Gastroesophageal sphincter (tissue), 4 donors: ENCODE data around the gene PRR5L. TPM values are rescaled to one million over a fixed set of nuclear protein-coding genes. Genes with fewer than 3 reads are reported as not detected.
A peak's percentile ranks its signal among the peaks of the same experiment; 100 is the strongest.

Source experiments
- ATAC-seq: fragments of 150-250 bp; one replicate; pipeline ENCODE4 v1.9.1; 2016; ENCODE audit warnings: mild to moderate bottlenecking, moderate library complexity
- H3K27ac ChIP-seq, 4 donors: fragments of 200-600 bp; sonication (generic) in 3 of 4; 1 replicate in 3 of 4; 2 replicates in 1 of 4; pipeline ENCODE4 v1.5.1; 2016 to 2019
- H3K27me3 ChIP-seq: fragments of 200-600 bp; sonication (generic); one replicate; pipeline ENCODE4 v1.5.1; 2019
- H3K36me3 ChIP-seq, 2 donors: fragments of 200-600 bp; sonication (generic); one replicate each; pipeline ENCODE4 v1.5.1; 2019; ENCODE audit warnings: control low read depth in 1 of 2
- H3K4me1 ChIP-seq, 3 donors: fragments of 200-600 bp; sonication (generic); 1 replicate in 2 of 3; 2 replicates in 1 of 3; pipeline ENCODE4 v1.5.1; 2016 to 2019; ENCODE audit warnings: control low read depth in 2 of 3
- H3K4me3 ChIP-seq, 2 donors: fragments of 200-600 bp; sonication (generic); one replicate each; pipeline ENCODE4 v1.5.1; 2019; ENCODE audit warnings: mild to moderate bottlenecking in 1 of 2, moderate library complexity in 1 of 2
- H3K9me3 ChIP-seq, 3 donors: fragments of 200-600 bp; sonication (generic); one replicate each; pipeline ENCODE4 v1.5.1; 2017 to 2019; ENCODE audit warnings: control low read depth in 2 of 3
- CTCF ChIP-seq, 4 experiments: fragments of 200-600 bp in 2 of 4; fragments of 450-650 bp in 2 of 4; sonication (generic) in 1 of 4; IDR thresholded peaks; one replicate each; pipeline ENCODE4 v1.5.1; 2017 to 2019; ENCODE audit warnings: antibody characterized with exemption in 4 of 4, mild to moderate bottlenecking in 2 of 4, moderate library complexity in 2 of 4
- EP300 ChIP-seq: sonication (generic); formaldehyde crosslinking; IDR thresholded peaks from one replicate; pipeline ENCODE4 v1.6.1; 2017; ENCODE audit warnings: antibody characterized with exemption, mild to moderate bottlenecking
- POLR2A ChIP-seq, 2 donors: fragments of 450-650 bp; IDR thresholded peaks; one replicate each; pipeline ENCODE4 v1.6.1; 2017; ENCODE audit warnings: antibody characterized with exemption in 2 of 2, mild to moderate bottlenecking in 2 of 2, moderate library complexity in 1 of 2
- POLR2AphosphoS5 ChIP-seq: sonication (generic); formaldehyde crosslinking; IDR thresholded peaks from one replicate; pipeline ENCODE4 v1.6.1; 2017; ENCODE audit warnings: antibody characterized with exemption
- WGBS, 2 donors: methylation state at CpG; one replicate each; pipeline ENCODE4 v1.1.5; 2018; ENCODE audit warnings: low coverage in 1 of 2; 5-methylcytosine and 5-hydroxymethylcytosine counted together
- total RNA-seq, 4 donors: library from RNA; depleted of rRNA; stranded (reverse); fragments of >200 nt; gene quantifications; one replicate each; pipeline ENCODE4 v1.1.0, GENCODE V29; 2016

Gene PRR5L
- total RNA-seq, 4 donors from 2014 or later, result 2.8 to 9.7 (median 7.5) TPM

GRCh38 chr11:36431429-36432092 is 135.5 kb downstream of the PRR5L start:
- no peak for TF ChIP-seq CTCF (IDR thresholded peaks at IDR 0.05)
- TF ChIP-seq POLR2AphosphoS5, result peak; percentile 48
- peaks cover 11% of the 10 kb centered on the region for H3K27me3 ChIP-seq
- no peak overlapping the region for H3K27ac ChIP-seq
- H3K4me1 ChIP-seq, result peaks cover 0 to 6% (median 0%) of the 10 kb centered on the region in 3 donors
- no peaks in the 10 kb centered on the region for H3K36me3 ChIP-seq
- H3K9me3 ChIP-seq, result no peaks in the 10 kb centered on the region
- H3K4me3 ChIP-seq, result no peak overlapping the region
- ATAC-seq, result peak; percentile 97
- WGBS, 2 donors, result 4 to 52% methylated on average over 3 to 10 of the region's 11 CpGs

- ATAC-seq, result no peak
- no peaks in the 10 kb centered on the region for H3K36me3 ChIP-seq
- no peak overlapping the region for H3K4me3 ChIP-seq
- H3K4me1 ChIP-seq, result peaks cover 0 to under 1% (median 0%) of the 10 kb centered on the region in 3 donors
- no peak for TF ChIP-seq POLR2AphosphoS5
- no peak for TF ChIP-seq CTCF (IDR thresholded peaks at IDR 0.05)
- TF ChIP-seq EP300, result no peak
- TF ChIP-seq POLR2A (IDR thresholded peaks at IDR 0.05), result no peak
- H3K27ac ChIP-seq, result no peak overlapping the region
- peaks cover 11% of the 10 kb centered on the region for H3K27me3 ChIP-seq
- no peaks in the 10 kb centered on the region for H3K9me3 ChIP-seq
- 50 to 53% methylated on average over 1 to 2 of the region's 2 CpGs for WGBS, 2 donors
Measured at GRCh38 chr11:36432093-36432469, 136.0 kb downstream of the PRR5L start.

- TF ChIP-seq POLR2AphosphoS5 (no peak), CTCF (IDR thresholded peaks at IDR 0.05) (no peak)
- WGBS, 2 donors, result 90 to 92% methylated on average over 4 of the region's 4 CpGs
- Histone ChIP-seq H3K27me3 (peaks cover 5% of the 10 kb centered on the region), H3K4me3 (no peak overlapping the region), H3K4me1 (no peaks in the 10 kb centered on the region), H3K9me3 (no peaks in the 10 kb centered on the region), H3K27ac (no peak overlapping the region), H3K36me3 (no peaks in the 10 kb centered on the region)
- ATAC-seq, result no peak
Measured at GRCh38 chr11:36432738-36433137, 136.7 kb downstream of the PRR5L start.

GRCh38 chr11:36436064-36436463 is 140.0 kb downstream of the PRR5L start:
- no peaks in the 10 kb centered on the region for H3K4me1 ChIP-seq
- no peaks in the 10 kb centered on the region for H3K27me3 ChIP-seq
- H3K4me3 ChIP-seq, result no peak overlapping the region
- no peak for TF ChIP-seq CTCF (IDR thresholded peaks at IDR 0.05)
- no peak for TF ChIP-seq POLR2A (IDR thresholded peaks at IDR 0.05)
- TF ChIP-seq EP300, result no peak
- TF ChIP-seq POLR2AphosphoS5, result no peak
- 50 to 59% methylated on average over 3 to 4 of the region's 5 CpGs for whole genome bisulfite sequencing, 2 donors
- no peak for ATAC-seq
- H3K9me3 ChIP-seq, result no peaks in the 10 kb centered on the region
- H3K27ac ChIP-seq, result no peak overlapping the region
- H3K36me3 ChIP-seq, result no peaks in the 10 kb centered on the region

GRCh38 chr11:36436589-36436988 is 140.5 kb downstream of the PRR5L start:
- 50 to 90% methylated on average over 2 of the region's 2 CpGs for WGBS, 2 donors
- Histone ChIP-seq H3K27ac (no peak overlapping the region), H3K9me3 (peaks cover 0 to 4% (median 0%) of the 10 kb centered on the region in 3 donors), H3K36me3 (no peaks in the 10 kb centered on the region), H3K4me3 (no peak overlapping the region), H3K4me1 (no peaks in the 10 kb centered on the region), H3K27me3 (no peaks in the 10 kb centered on the region)
- no peak for ATAC-seq
- no peak for TF ChIP-seq POLR2AphosphoS5
- TF ChIP-seq CTCF (IDR thresholded peaks at IDR 0.05), result no peak
- no peak for TF ChIP-seq POLR2A (IDR thresholded peaks at IDR 0.05)
